ENCODE measurements around the gene PRAF2.

- TF ChIP-seq, protein P1, sequence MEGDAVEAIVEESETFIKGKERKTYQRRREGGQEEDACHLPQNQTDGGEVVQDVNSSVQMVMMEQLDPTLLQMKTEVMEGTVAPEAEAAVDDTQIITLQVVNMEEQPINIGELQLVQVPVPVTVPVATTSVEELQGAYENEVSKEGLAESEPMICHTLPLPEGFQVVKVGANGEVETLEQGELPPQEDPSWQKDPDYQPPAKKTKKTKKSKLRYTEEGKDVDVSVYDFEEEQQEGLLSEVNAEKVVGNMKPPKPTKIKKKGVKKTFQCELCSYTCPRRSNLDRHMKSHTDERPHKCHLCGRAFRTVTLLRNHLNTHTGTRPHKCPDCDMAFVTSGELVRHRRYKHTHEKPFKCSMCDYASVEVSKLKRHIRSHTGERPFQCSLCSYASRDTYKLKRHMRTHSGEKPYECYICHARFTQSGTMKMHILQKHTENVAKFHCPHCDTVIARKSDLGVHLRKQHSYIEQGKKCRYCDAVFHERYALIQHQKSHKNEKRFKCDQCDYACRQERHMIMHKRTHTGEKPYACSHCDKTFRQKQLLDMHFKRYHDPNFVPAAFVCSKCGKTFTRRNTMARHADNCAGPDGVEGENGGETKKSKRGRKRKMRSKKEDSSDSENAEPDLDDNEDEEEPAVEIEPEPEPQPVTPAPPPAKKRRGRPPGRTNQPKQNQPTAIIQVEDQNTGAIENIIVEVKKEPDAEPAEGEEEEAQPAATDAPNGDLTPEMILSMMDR (IDR thresholded peaks at IDR 0.05): no peak
- TF ChIP-seq POLR2A (IDR thresholded peaks at IDR 0.05): peak in 1 of 2 donors; percentile 64
These were observed 27.2 kb upstream of the PRAF2 start for GRCh38 chrX:49100704-49101628.
